Measurements from ENCODE around the gene KEL.

KEL gene

GRCh38 chr7:142908290-142908689, 53.9 kb downstream of the KEL start:
- no peak for DNase-seq (ENCODE audit: low read depth, low spot score)
- in situ Hi-C loops (cut with HindIII; ENCODE audit: low sequenced_read_pairs) = no loop called here
- H3K4me3 ChIP-seq (ENCODE audit: low read depth, low read length) = no peak overlapping the region
- TF ChIP-seq, protein P1, sequence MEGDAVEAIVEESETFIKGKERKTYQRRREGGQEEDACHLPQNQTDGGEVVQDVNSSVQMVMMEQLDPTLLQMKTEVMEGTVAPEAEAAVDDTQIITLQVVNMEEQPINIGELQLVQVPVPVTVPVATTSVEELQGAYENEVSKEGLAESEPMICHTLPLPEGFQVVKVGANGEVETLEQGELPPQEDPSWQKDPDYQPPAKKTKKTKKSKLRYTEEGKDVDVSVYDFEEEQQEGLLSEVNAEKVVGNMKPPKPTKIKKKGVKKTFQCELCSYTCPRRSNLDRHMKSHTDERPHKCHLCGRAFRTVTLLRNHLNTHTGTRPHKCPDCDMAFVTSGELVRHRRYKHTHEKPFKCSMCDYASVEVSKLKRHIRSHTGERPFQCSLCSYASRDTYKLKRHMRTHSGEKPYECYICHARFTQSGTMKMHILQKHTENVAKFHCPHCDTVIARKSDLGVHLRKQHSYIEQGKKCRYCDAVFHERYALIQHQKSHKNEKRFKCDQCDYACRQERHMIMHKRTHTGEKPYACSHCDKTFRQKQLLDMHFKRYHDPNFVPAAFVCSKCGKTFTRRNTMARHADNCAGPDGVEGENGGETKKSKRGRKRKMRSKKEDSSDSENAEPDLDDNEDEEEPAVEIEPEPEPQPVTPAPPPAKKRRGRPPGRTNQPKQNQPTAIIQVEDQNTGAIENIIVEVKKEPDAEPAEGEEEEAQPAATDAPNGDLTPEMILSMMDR (IDR thresholded peaks at IDR 0.05; ENCODE audit: low read depth, low read length) = no peak

DNA sequence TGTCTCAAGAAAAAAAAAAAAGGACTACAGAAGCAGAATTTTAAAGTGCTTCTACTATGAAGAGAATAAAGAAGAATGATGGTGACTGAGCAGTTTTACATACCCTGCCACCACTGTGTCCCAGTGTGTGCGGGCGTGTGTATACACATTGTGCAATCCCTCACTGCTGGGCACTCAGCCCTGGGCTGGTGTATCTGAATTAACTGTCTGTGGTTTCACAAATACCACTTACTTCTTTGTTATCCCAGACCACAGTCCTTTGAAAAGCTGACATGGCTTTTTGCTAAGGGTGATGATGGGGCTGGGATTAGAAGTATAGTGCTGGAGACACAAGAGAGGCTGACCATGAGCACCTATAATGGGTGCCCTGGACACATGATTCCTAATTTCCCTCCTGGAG, 55.5 kb downstream of the KEL start:
- TF ChIP-seq, protein P1 (IDR thresholded peaks at IDR 0.05; ENCODE audit: low read depth, low read length) = no peak
- no peak for DNase-seq (ENCODE audit: low read depth, low spot score)
- no peak overlapping the region for H3K4me3 ChIP-seq (ENCODE audit: low read depth, low read length)
- in situ Hi-C loops (cut with HindIII; ENCODE audit: low sequenced_read_pairs) = no loop called here

DNA sequence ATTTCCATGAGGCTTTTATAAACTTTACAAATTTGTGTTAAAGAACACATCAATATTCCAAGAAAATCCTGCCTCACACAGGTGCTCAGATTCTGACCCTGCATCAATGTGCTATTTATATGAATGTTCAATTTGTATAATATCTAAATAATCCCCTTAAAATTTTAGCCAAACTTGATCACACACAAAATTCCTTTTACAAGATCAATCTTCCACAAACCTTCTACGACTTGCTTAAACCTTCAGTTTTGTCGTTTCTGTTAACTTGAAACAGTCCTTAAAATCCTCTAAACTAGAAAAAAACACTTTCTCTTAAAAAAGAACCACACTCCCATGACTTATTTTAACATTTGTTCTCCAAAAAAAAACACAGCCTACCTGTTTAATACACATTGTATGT, 56.4 kb downstream of the KEL start:
- in situ Hi-C loops (cut with HindIII; ENCODE audit: low sequenced_read_pairs) = no loop called here
- TF ChIP-seq, protein P1 (IDR thresholded peaks at IDR 0.05; ENCODE audit: low read depth, low read length) = no peak
- DNase-seq (ENCODE audit: low read depth, low spot score) = no peak
- H3K4me3 ChIP-seq (ENCODE audit: low read depth, low read length) = no peak overlapping the region

DNA sequence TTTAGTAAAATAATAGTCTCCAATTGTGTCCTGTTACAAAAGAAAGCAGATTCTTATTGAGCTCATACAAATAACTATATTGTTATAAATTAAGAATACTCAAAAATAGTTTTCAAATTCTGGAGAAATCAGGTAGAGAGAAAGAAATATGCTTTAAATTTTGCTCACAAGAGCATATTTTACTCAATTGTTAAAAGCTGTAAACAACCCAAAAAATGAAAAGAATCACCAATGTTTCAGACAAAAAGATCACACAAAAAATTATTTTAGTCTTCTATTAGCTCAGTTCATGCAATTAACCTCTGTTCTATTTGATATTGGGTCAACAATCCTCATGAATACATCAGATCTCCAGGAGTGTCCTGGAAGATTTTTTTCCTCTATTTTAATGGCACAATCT, 58.0 kb downstream of the KEL start:
- H3K4me3 ChIP-seq (ENCODE audit: low read depth, low read length) = no peak overlapping the region
- in situ Hi-C loops (cut with HindIII; ENCODE audit: low sequenced_read_pairs) = no loop called here
- TF ChIP-seq, protein P1 (IDR thresholded peaks at IDR 0.05; ENCODE audit: low read depth, low read length) = no peak
- DNase-seq (ENCODE audit: low read depth, low spot score) = peak; percentile 1

DNA sequence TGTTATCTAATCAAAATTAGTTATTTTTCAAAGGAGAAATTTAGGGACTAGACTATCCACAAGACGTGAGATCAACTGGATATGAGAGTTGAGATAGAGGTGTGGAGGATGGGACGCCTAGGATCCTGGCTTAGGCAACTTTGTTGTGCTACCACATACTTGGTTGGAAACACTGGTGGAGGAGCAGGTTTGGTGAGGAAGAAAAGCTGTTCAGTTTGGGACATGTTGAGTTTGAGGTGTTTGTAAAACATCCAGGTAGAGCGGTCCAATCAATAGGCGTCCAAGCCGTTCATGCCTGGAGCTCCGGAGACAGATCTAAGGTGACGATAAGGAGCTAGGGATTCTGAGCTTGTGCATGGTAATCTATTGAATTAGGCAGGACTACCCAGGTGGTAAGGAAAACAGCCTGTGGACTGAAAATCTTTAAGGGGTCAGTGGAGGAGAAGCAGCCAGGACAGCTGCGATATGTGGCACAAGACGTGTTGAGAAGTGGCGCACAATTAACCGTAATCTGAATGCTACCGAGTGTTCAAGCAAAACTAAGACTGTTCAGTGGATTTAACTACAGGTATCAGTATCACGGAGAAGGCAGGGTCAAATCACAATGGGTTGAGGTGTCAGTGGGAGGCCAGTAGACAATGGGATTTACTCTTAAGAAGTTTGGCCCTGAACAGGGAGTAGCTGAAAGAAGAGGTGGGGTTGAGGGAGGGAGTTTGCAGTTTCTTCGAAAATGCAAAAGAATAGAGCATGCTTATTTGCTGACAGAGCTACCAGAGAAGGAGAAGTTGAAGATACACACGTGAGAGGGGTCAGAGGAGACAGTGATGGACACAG, 60.5 kb downstream of the KEL start:
- no peak overlapping the region for H3K4me3 ChIP-seq (ENCODE audit: low read depth, low read length)
- DNase-seq (ENCODE audit: low read depth, low spot score) = no peak
- in situ Hi-C loops (cut with HindIII; ENCODE audit: low sequenced_read_pairs) = no loop called here
- TF ChIP-seq, protein P1 (IDR thresholded peaks at IDR 0.05; ENCODE audit: low read depth, low read length) = no peak

- in situ Hi-C loops (cut with HindIII; ENCODE audit: low sequenced_read_pairs) = no loop called here
- no peak overlapping the region for H3K4me3 ChIP-seq (ENCODE audit: low read depth, low read length)
- TF ChIP-seq, protein P1 (IDR thresholded peaks at IDR 0.05; ENCODE audit: low read depth, low read length) = no peak
- no peak for DNase-seq (ENCODE audit: low read depth, low spot score)
Measured at GRCh38 chr7:142899661-142900060, 62.5 kb downstream of the KEL start.
